ENCODE measurements around the gene GSTA2. TPM values are rescaled to one million over a fixed set of nuclear protein-coding genes. Genes with fewer than 3 reads are reported as not detected.
A peak's percentile ranks its signal among the peaks of the same experiment; 100 is the strongest.

GSTA2 gene
- total RNA-seq, 1 donor from 2014 or later: 4.6 TPM

DNA sequence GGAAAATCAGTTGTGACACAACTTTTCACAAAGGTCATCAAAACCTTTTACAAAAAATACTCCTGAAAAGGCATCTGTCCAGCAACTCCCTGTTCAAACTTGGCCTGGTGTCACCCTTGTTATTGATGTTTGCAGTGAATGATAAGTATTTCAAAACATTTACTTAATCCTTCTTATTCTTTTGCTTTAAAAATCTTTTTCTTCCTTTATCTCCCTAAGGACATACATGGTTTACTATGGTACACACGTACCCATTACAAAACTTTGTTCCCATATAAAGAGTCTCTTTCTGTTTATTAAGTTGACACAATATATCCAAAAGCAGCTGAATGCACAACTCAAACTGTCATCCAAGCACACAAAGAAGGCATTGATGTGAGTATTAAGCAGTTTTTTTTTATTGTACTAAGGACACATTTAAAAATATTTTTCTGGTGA lies 17.5 kb downstream of the GSTA2 start:
- H3K27ac Mint-ChIP-seq: peak overlapping the region; percentile 69
- TF ChIP-seq, protein P1, sequence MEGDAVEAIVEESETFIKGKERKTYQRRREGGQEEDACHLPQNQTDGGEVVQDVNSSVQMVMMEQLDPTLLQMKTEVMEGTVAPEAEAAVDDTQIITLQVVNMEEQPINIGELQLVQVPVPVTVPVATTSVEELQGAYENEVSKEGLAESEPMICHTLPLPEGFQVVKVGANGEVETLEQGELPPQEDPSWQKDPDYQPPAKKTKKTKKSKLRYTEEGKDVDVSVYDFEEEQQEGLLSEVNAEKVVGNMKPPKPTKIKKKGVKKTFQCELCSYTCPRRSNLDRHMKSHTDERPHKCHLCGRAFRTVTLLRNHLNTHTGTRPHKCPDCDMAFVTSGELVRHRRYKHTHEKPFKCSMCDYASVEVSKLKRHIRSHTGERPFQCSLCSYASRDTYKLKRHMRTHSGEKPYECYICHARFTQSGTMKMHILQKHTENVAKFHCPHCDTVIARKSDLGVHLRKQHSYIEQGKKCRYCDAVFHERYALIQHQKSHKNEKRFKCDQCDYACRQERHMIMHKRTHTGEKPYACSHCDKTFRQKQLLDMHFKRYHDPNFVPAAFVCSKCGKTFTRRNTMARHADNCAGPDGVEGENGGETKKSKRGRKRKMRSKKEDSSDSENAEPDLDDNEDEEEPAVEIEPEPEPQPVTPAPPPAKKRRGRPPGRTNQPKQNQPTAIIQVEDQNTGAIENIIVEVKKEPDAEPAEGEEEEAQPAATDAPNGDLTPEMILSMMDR (IDR thresholded peaks at IDR 0.05; ENCODE audit: unreplicated experiment): no peak
- no peak overlapping the region for H3K4me3 Mint-ChIP-seq (ENCODE audit: low read depth)
- H3K4me1 Mint-ChIP-seq (ENCODE audit: low read depth): peaks cover 26% of the 10 kb centered on the region
- H3K9me3 Mint-ChIP-seq (ENCODE audit: low read depth): peaks cover 3% of the 10 kb centered on the region
- DNase-seq (ENCODE audit: low spot score, unreplicated experiment): no peak
- H3K27me3 Mint-ChIP-seq: no peaks in the 10 kb centered on the region
- H3K36me3 Mint-ChIP-seq (ENCODE audit: insufficient read depth): peaks cover 6% of the 10 kb centered on the region

DNA sequence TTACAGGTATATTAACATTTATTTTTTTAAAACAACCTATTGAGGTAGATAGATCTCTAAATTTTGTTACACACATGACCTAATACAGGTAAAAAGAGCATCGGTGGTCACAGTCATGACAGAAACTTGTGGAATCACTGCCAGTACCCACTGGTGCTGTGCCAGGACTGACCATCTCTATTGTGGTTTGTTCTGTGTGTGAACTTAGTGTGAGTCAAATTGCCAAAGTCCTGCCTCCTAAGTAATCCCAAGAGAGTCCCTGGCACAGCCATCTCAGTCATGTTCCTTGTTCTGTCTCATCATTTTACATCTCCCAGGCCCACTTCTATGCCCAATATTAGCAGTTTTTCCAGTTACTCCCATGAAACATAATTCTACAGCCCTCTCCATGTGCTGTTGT lies 21.4 kb downstream of the GSTA2 start:
- Mint-ChIP-seq H3K9me3 (ENCODE audit: low read depth) (peaks cover 11% of the 10 kb centered on the region), H3K4me3 (ENCODE audit: low read depth) (no peak overlapping the region), H3K27ac (no peak overlapping the region), H3K36me3 (ENCODE audit: insufficient read depth) (peaks cover 3% of the 10 kb centered on the region), H3K27me3 (no peaks in the 10 kb centered on the region), H3K4me1 (ENCODE audit: low read depth) (peaks cover 12% of the 10 kb centered on the region)
- DNase-seq (ENCODE audit: low spot score, unreplicated experiment): no peak
- TF ChIP-seq, protein P1 (IDR thresholded peaks at IDR 0.05; ENCODE audit: unreplicated experiment): no peak

DNA sequence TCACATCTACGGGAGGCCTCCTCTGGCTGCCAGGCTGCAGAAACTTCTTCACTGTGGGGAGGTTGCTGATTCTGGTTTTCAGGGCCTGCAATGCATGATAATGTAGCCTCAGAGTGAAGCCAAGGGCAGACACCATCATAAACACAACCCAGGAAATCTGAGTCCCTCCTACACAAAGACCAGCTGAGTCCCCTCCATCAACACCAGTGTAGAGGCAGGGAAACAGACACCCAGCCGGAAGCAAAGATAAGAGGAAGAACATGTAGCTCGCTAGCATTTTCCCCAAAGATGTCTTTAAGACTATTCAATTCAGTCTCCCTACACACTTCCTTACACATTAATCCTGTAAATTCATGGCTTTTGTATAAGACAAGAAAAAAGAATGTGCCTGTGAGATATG lies 23.6 kb downstream of the GSTA2 start:
- TF ChIP-seq, protein P1 (IDR thresholded peaks at IDR 0.05; ENCODE audit: unreplicated experiment): no peak
- Mint-ChIP-seq H3K36me3 (ENCODE audit: insufficient read depth) (peaks cover 3% of the 10 kb centered on the region), H3K27ac (no peak overlapping the region), H3K4me3 (ENCODE audit: low read depth) (no peak overlapping the region), H3K9me3 (ENCODE audit: low read depth) (peaks cover 14% of the 10 kb centered on the region), H3K27me3 (no peaks in the 10 kb centered on the region), H3K4me1 (ENCODE audit: low read depth) (no peaks in the 10 kb centered on the region)
- no peak for DNase-seq (ENCODE audit: low spot score, unreplicated experiment)

DNA sequence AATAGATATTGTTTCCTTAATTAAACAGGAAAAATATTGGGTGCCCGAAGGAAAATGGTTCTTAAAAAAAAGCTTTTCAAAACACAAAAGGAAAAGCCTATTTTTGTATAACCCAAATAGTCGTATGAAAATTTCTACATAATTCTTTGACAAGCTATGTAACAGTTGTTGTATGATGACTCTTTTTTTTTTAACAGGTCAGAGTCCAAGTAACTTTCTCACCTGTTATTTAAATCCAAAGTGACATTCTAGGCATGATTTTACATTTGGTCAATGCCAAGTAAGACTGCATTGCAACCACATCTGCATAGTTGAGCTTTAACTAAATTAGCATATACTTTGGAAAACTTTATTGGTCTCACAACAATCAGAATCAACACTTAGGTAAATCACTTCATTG lies 24.1 kb downstream of the GSTA2 start:
- H3K4me3 Mint-ChIP-seq (ENCODE audit: low read depth): no peak overlapping the region
- TF ChIP-seq, protein P1 (IDR thresholded peaks at IDR 0.05; ENCODE audit: unreplicated experiment): no peak
- H3K9me3 Mint-ChIP-seq (ENCODE audit: low read depth): peaks cover 14% of the 10 kb centered on the region
- H3K4me1 Mint-ChIP-seq (ENCODE audit: low read depth): no peaks in the 10 kb centered on the region
- H3K36me3 Mint-ChIP-seq (ENCODE audit: insufficient read depth): peaks cover 3% of the 10 kb centered on the region
- no peaks in the 10 kb centered on the region for H3K27me3 Mint-ChIP-seq
- no peak overlapping the region for H3K27ac Mint-ChIP-seq
- DNase-seq (ENCODE audit: low spot score, unreplicated experiment): no peak

DNA sequence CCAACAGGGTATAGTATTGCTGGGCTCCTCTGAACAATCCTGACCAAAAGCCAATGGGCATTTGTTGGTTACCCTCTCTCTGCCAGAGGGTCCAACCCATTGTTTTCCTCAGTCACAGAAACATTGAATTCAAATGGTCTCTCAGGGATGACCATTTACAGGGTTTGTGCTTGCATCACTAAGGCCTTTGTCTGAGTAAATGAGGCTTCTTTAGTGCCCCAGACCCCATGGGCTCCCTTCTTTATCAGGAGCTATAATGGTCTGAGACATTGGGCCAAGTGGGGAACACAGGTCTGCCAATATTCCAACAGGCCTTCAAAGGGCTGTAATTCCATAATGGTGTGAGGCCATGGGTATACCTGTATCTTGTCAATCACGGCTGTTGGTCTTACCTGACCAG lies 27.1 kb downstream of the GSTA2 start:
- peaks cover 3% of the 10 kb centered on the region for H3K36me3 Mint-ChIP-seq (ENCODE audit: insufficient read depth)
- H3K4me1 Mint-ChIP-seq (ENCODE audit: low read depth): peaks cover 2% of the 10 kb centered on the region
- no peak overlapping the region for H3K27ac Mint-ChIP-seq
- no peaks in the 10 kb centered on the region for H3K27me3 Mint-ChIP-seq
- H3K4me3 Mint-ChIP-seq (ENCODE audit: low read depth): no peak overlapping the region
- no peak for DNase-seq (ENCODE audit: low spot score, unreplicated experiment)
- H3K9me3 Mint-ChIP-seq (ENCODE audit: low read depth): peaks cover 14% of the 10 kb centered on the region
- TF ChIP-seq, protein P1 (IDR thresholded peaks at IDR 0.05; ENCODE audit: unreplicated experiment): no peak

Data from progenitor cell of endocrine pancreas (in vitro differentiated cells).